Gastrocnemius medialis (tissue), 4 donors: Measurements from ENCODE around the gene MTIF3. TPM values are rescaled to one million over a fixed set of nuclear protein-coding genes. Genes with fewer than 3 reads are reported as not detected.

Experiments
- ATAC-seq, 2 donors: fragments of 150-250 bp; one replicate each; pipeline ENCODE4 v1.9.1; 2016
- DNase-seq, 2 donors: peaks; one replicate each; pipeline ENCODE4 v3.0.0-alpha.2; 2019
- H3K27ac ChIP-seq, 4 donors: fragments of 200-600 bp; sonication (generic); 1 replicate in 1 of 4; 2 replicates in 3 of 4; pipeline ENCODE4 v1.5.1; 2016 to 2018; ENCODE audit warnings: mild to moderate bottlenecking in 2 of 4, moderate library complexity in 1 of 4
- H3K27me3 ChIP-seq, 3 donors: fragments of 200-600 bp; sonication (generic) in 2 of 3; 1 replicate in 1 of 3; 2 replicates in 2 of 3; pipeline versions ENCODE4 v1.5.1 to v1.6.0; 2016 to 2019; ENCODE audit warnings: mild to moderate bottlenecking in 1 of 3, moderate library complexity in 1 of 3
- H3K36me3 ChIP-seq, 2 donors: fragments of 200-600 bp; sonication (generic) in 1 of 2; one replicate each; pipeline ENCODE4 v1.5.1; 2017 to 2018
- H3K4me1 ChIP-seq, 2 donors: fragments of 200-600 bp; sonication (generic) in 1 of 2; one replicate each; pipeline ENCODE4 v1.5.1; 2016 to 2017; ENCODE audit warnings: mild to moderate bottlenecking in 2 of 2
- H3K4me3 ChIP-seq, 4 donors: fragments of 200-600 bp; sonication (generic) in 3 of 4; 1 replicate in 1 of 4; 2 replicates in 3 of 4; pipeline ENCODE4 v1.5.1; 2016 to 2019; ENCODE audit warnings: mild to moderate bottlenecking in 2 of 4
- H3K9me3 ChIP-seq, 3 donors: fragments of 200-600 bp; sonication (generic) in 2 of 3; 1 replicate in 1 of 3; 2 replicates in 2 of 3; pipeline ENCODE4 v1.5.1; 2016 to 2019
- CTCF ChIP-seq, 5 experiments: fragments of 450-650 bp in 3 of 5; fragments of 200-600 bp in 2 of 5; sonication (generic) in 2 of 5; IDR thresholded peaks in 4 of 5; conservative IDR thresholded peaks in 1 of 5; 1 replicate in 4 of 5; 2 replicates in 1 of 5; pipeline ENCODE4 v1.5.1; 2016 to 2019; ENCODE audit warnings: antibody characterized with exemption in 5 of 5, mild to moderate bottlenecking in 3 of 5, moderate library complexity in 3 of 5
- POLR2A ChIP-seq, 2 donors: fragments of 450-650 bp; IDR thresholded peaks; one replicate each; pipeline ENCODE4 v1.6.1; 2017; ENCODE audit warnings: antibody characterized with exemption in 2 of 2, mild to moderate bottlenecking in 2 of 2, moderate library complexity in 2 of 2
- in situ Hi-C, 4 donors: fragments of 200-750 bp; cut with MboI; loops; one replicate each; pipeline versions ENCODE4 v1.15.0 to v1.8.0; 2017; ENCODE audit warnings: low sequenced_read_pairs in 4 of 4
- intact Hi-C: fragments of 100-400 bp; cut with DNase I; formaldehyde crosslinking; loops from one replicate; pipeline ENCODE4 v1.15.1; 2023; ENCODE audit warnings: low total_unique reads
- total RNA-seq, 4 donors: library from RNA; depleted of rRNA; stranded (reverse); fragments of >200 nt; gene quantifications; one replicate each; pipeline versions ENCODE4 v1.1.0 to v1.2.3, GENCODE V29; 2016

The MTIF3 gene
- total RNA-seq, 4 donors from 2014 or later: 73.9 to 113 (median 89.1) TPM

DNA sequence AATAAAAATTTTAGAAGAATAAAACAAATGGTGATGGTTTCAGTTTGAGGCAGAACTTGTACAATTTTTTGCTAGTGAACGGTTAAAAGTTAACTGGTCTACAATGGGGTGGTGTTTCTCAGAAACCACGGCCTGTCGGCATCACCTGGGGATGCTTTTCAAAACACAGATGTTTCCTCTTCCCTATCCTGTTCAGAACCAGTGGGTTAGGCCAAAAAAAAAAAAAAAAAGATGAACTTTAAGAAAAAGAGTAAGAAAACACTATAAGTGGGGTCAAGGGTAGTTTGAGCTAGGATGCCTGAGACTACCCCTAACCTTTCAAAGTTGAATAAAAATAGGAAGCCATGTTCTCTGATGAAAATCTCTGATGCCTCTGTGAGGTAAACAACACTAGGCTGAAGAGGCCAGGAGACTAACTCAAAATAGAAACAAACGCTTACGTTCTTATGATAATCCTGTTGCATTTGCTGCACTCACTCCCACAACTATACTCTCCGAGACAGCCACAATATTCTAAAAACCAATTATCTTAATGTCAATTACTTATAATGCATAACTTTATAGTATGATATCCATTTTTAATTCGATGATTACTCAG, 3.3 kb downstream of the MTIF3 start:
- H3K27ac ChIP-seq: peak overlapping the region; percentile 88 to 97 (median 93)
- H3K4me1 ChIP-seq: peaks cover 33 to 47% of the 10 kb centered on the region in 2 donors
- H3K4me3 ChIP-seq: peak overlapping the region in 3 of 4 donors; percentile 2 to 21 (median 5)

DNA sequence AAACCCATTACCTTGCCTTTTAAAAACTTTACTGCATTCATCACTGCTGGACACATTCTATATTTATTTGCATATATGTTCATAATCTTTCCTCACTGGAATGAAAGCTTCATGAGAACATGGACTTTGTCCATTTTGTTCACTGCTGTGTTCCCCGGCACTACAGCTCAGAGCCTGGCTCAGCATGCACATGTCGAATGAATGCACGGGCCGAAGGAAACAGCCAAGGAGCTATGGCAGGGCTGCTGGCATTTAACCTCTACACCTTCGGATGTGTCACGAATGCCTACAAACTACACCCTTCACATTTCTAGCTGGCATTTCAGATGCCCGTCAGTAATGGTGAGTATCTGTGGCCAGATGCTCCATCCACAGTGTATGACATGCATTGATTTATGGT, 7.6 kb downstream of the MTIF3 start:
- H3K27ac ChIP-seq: no peak overlapping the region
- in situ Hi-C loops (loop anchor here in 3 of 4 donors (10.0 to 25.0 kb wide), 4 partner anchors 170 to 695 kb away; partner anchors contain the start of genes RASL11A (in 2 of the 3), RPL21 (in 2 of the 3), LNX2 (in 1 of the 3) and PAN3 (in 1 of the 3)), intact Hi-C loops (no loop called here)
- ATAC-seq (no peak), DNase-seq (no peak)
- H3K9me3 ChIP-seq: no peaks in the 10 kb centered on the region
- H3K4me1 ChIP-seq: peaks cover 18 to 26% of the 10 kb centered on the region in 2 donors
- H3K4me3 ChIP-seq: no peak overlapping the region
- no peak for TF ChIP-seq POLR2A (IDR thresholded peaks at IDR 0.05)
- no peak for TF ChIP-seq CTCF (IDR thresholded peaks at IDR 0.05 in 4 of 5, conservative IDR thresholded peaks at IDR 0.05 in 1 of 5)
- peaks cover 0 to 30% of the 10 kb centered on the region in 2 donors for H3K36me3 ChIP-seq
- H3K27me3 ChIP-seq: no peaks in the 10 kb centered on the region

More for the DNA sequence above, 3.3 kb downstream of the MTIF3 start:
- TF ChIP-seq POLR2A (IDR thresholded peaks at IDR 0.05) (peak; percentile 20 to 46), CTCF (IDR thresholded peaks at IDR 0.05 in 4 of 5, conservative IDR thresholded peaks at IDR 0.05 in 1 of 5) (no peak)
- intact Hi-C loops: loop anchor here (2.0 to 5.0 kb wide), 3 partner anchors 35 to 690 kb away; partner anchors contain the start of genes PAN3 and RPL21
- Histone ChIP-seq H3K27me3 (no peaks in the 10 kb centered on the region), H3K9me3 (no peaks in the 10 kb centered on the region), H3K36me3 (no peaks in the 10 kb centered on the region)
- ATAC-seq: peak in 1 of 2 donors; percentile 47
- DNase-seq: no peak
- in situ Hi-C loops: loop anchor here in 3 of 4 donors (10.0 to 25.0 kb wide), 4 partner anchors 165 to 690 kb away; partner anchors contain the start of genes RASL11A (in 2 of the 3), RPL21 (in 2 of the 3), LNX2 (in 1 of the 3) and PAN3 (in 1 of the 3)

DNA sequence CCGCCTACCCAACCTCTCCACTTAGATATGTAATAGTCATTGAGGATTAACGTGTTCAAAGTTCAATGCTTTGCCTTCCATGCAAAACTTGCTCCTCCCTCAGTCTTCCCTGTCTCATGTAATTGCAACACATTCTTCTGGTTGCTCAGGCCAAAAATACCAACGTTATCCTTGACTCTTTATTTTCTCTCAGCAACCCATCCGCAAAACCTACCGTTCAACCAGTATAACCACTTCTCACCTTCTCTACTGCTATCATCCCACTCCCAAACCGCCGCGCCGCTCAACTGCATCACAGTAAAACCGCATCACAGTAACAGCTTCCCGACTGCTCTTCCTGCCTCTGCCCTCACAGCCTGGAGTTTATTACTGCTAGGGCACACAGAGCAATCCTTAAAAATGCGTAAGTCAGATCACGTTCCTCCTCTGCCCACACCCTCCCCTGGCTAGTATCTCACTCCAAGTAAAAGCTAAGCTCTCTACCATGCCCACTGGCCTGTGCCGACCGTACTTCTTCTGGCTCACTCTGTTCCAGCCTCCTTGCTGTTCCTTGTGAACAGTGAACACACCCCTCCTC, 8.2 kb downstream of the MTIF3 start:
- intact Hi-C loops (no loop called here), in situ Hi-C loops (loop anchor here in 3 of 4 donors (10.0 to 25.0 kb wide), 4 partner anchors 170 to 695 kb away; partner anchors contain the start of genes RASL11A (in 2 of the 3), RPL21 (in 2 of the 3), LNX2 (in 1 of the 3) and PAN3 (in 1 of the 3))
- no peak overlapping the region for H3K4me3 ChIP-seq
- no peaks in the 10 kb centered on the region for H3K27me3 ChIP-seq
- peaks cover 0 to 35% of the 10 kb centered on the region in 2 donors for H3K36me3 ChIP-seq
- H3K4me1 ChIP-seq: peaks cover 11 to 20% of the 10 kb centered on the region in 2 donors
- DNase-seq (no peak), ATAC-seq (no peak)
- no peaks in the 10 kb centered on the region for H3K9me3 ChIP-seq
- no peak for TF ChIP-seq POLR2A (IDR thresholded peaks at IDR 0.05)
- H3K27ac ChIP-seq: no peak overlapping the region

DNA sequence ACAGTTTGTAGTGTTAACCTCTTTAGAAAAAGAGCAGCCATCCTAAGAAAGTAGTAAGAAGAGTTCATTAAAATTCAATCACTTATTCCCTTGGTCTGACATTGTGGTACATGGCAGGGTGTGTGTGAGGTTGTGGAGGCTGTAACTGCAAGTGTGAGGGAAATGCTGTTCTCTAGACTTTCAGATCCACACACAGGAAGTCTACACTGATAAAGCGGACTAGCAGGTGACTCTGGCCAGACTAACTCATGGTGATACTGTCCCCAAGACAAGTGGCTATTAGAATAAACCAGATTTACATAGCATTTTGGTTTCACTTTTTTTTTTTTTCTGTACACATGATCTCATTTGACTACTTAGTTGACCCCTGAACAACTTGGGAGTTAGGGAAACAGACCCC, 10.0 kb downstream of the MTIF3 start:
- no peaks in the 10 kb centered on the region for H3K9me3 ChIP-seq
- intact Hi-C loops (no loop called here), in situ Hi-C loops (loop anchor here in 3 of 4 donors (10.0 to 25.0 kb wide), 4 partner anchors 172 to 697 kb away; partner anchors contain the start of genes RASL11A (in 2 of the 3), RPL21 (in 2 of the 3), LNX2 (in 1 of the 3) and PAN3 (in 1 of the 3))
- H3K4me3 ChIP-seq: no peak overlapping the region
- ATAC-seq (no peak), DNase-seq (no peak)
- no peak for TF ChIP-seq CTCF (IDR thresholded peaks at IDR 0.05 in 4 of 5, conservative IDR thresholded peaks at IDR 0.05 in 1 of 5)
- TF ChIP-seq POLR2A (IDR thresholded peaks at IDR 0.05): no peak
- peaks cover 0 to 4% of the 10 kb centered on the region in 2 donors for H3K4me1 ChIP-seq
- H3K36me3 ChIP-seq: peaks cover 5 to 44% of the 10 kb centered on the region in 2 donors
- no peaks in the 10 kb centered on the region for H3K27me3 ChIP-seq
- no peak overlapping the region for H3K27ac ChIP-seq

DNA sequence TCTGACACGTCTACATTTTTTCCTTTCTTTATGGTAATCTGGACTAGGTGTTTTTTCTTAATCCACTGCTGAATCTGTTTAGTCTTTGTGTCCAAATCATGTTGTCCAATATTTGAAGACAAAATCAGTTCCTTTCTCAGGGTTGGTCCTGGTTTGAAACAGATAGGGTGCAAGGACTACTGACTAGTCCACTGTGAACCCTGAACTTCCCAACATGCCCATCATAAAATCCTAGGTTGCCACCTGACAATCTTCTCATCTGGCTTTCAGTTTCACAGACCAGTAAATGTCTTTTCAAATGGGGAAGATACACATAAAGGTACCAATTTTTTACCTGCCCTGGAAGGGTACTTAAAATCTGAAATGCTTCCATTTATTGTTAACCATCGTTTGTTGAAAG, 13.2 kb downstream of the MTIF3 start:
- ATAC-seq (no peak), DNase-seq (no peak)
- no peak overlapping the region for H3K4me3 ChIP-seq
- no peaks in the 10 kb centered on the region for H3K4me1 ChIP-seq
- no peaks in the 10 kb centered on the region for H3K27me3 ChIP-seq
- TF ChIP-seq POLR2A (IDR thresholded peaks at IDR 0.05) (no peak), CTCF (IDR thresholded peaks at IDR 0.05 in 4 of 5, conservative IDR thresholded peaks at IDR 0.05 in 1 of 5) (no peak)
- in situ Hi-C loops (loop anchor here in 3 of 4 donors (25.0 kb wide), 3 partner anchors 175 to 700 kb away; partner anchors contain the start of genes RASL11A (in 2 of the 3), RPL21 (in 2 of the 3), LNX2 (in 1 of the 3) and PAN3 (in 1 of the 3)), intact Hi-C loops (no loop called here)
- H3K36me3 ChIP-seq: peaks cover 5 to 73% of the 10 kb centered on the region in 2 donors
- no peak overlapping the region for H3K27ac ChIP-seq
- no peaks in the 10 kb centered on the region for H3K9me3 ChIP-seq
